Measurements from ENCODE around the gene ARHGAP22.

DNA sequence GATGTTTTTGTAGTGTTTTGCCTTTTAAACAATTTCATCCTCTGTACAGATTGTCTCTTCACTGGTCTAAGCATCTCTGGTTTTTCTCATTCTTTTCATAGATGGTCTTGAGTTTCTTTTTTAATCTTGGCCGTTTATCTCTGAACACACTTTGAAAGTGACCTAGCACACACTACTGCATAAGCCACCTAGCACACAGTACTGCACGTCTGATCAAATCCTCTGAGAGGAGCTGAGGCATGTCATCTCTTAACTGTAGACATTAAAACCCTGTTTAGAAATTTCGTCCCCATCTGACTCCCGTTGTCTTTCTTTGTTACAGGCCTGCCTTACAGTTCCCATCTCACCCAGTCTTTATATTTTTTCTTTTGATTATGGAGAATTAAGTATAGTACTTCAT lies 198.2 kb downstream of the ARHGAP22 start:
- TF ChIP-seq POLR2A (IDR thresholded peaks at IDR 0.05; ENCODE audit: low read depth, low read length) (no peak), TAF1 (IDR thresholded peaks at IDR 0.05; ENCODE audit: low read depth, low read length) (no peak), POLR2AphosphoS5 (IDR thresholded peaks at IDR 0.05; ENCODE audit: low read depth, low read length) (no peak), SPI1 (IDR thresholded peaks at IDR 0.05; ENCODE audit: low read depth, low read length) (no peak)
